Breast epithelium (tissue), 3 donors: ENCODE results near the gene NUP98.

Source experiments
- CTCF ChIP-seq, 3 donors: fragments of 450-650 bp; IDR thresholded peaks; one replicate each; pipeline ENCODE4 v1.5.1; 2016 to 2017; ENCODE audit warnings: antibody characterized with exemption in 3 of 3, mild to moderate bottlenecking in 3 of 3, moderate library complexity in 3 of 3
- POLR2AphosphoS5 ChIP-seq, 3 donors: sonication (generic); formaldehyde crosslinking; IDR thresholded peaks; one replicate each; pipeline ENCODE4 v1.6.1; 2017; ENCODE audit warnings: antibody characterized with exemption in 3 of 3

- TF ChIP-seq CTCF (IDR thresholded peaks at IDR 0.05) (no peak), POLR2AphosphoS5 (IDR thresholded peaks at IDR 0.05) (no peak)
These were observed 25.9 kb upstream of the NUP98 start for GRCh38 chr11:3823303-3823702.
